HepG2 (cell line): ENCODE measurements around the gene KIFC1. TPM values are rescaled to one million over a fixed set of nuclear protein-coding genes. Genes with fewer than 3 reads are reported as not detected.

Source experiments
- AGO2 ChIP-seq: fragments of 200-400 bp; formaldehyde crosslinking; optimal IDR thresholded peaks from 2 replicates; pipeline ENCODE3; 2017; ENCODE audit warnings: mild to moderate bottlenecking, low read depth, low read length, moderate library complexity
- AHDC1 ChIP-seq: sonication (generic); formaldehyde crosslinking; IDR thresholded peaks from 2 replicates; pipeline ENCODE4 v1.5.1; 2020; ENCODE audit warnings: mild to moderate bottlenecking, missing genetic modification reagents, borderline replicate concordance
- BORCS8-MEF2B ChIP-seq: sonication (generic); formaldehyde crosslinking; IDR thresholded peaks from 2 replicates; pipeline ENCODE4 v1.8.0; 2022; ENCODE audit warnings: mild to moderate bottlenecking, missing genetic modification reagents
- ETV5 ChIP-seq: IDR thresholded peaks from 2 replicates; pipeline ENCODE4 v1.6.1; 2018; ENCODE audit warnings: missing biosample characterization, missing genetic modification reagents, inconsistent platforms, borderline replicate concordance
- HHEX ChIP-seq: IDR thresholded peaks from 2 replicates; pipeline ENCODE4 v1.6.1; 2016; ENCODE audit warnings: control low read depth
- HNRNPH1 ChIP-seq: fragments of 200-400 bp; formaldehyde crosslinking; optimal IDR thresholded peaks from 2 replicates; pipeline ENCODE3; 2017; ENCODE audit warnings: mild to moderate bottlenecking, low read depth, low read length
- HNRNPK ChIP-seq: fragments of 200-400 bp; formaldehyde crosslinking; IDR thresholded peaks from 2 replicates; pipeline ENCODE4 v1.6.1; 2018; ENCODE audit warnings: low read length, low read depth, moderate library complexity, mild to moderate bottlenecking; ENCODE audit not compliant: poor library complexity, severe bottlenecking
- IRF9 ChIP-seq: sonication (generic); formaldehyde crosslinking; IDR thresholded peaks from 2 replicates; pipeline ENCODE4 v1.8.0; 2022; ENCODE audit warnings: missing genetic modification reagents, mild to moderate bottlenecking, borderline replicate concordance
- KDM1A ChIP-seq: IDR thresholded peaks from 2 replicates; pipeline ENCODE4 v1.6.1; 2016; ENCODE audit warnings: missing compliant biosample characterization
- MNT ChIP-seq: fragments of 450-650 bp; IDR thresholded peaks from 2 replicates; pipeline ENCODE4 v1.6.1; 2016
- RCOR2 ChIP-seq: IDR thresholded peaks from 2 replicates; pipeline ENCODE4 v1.6.1; 2016; ENCODE audit warnings: missing biosample characterization, missing genetic modification reagents
- RFX5 ChIP-seq: IDR thresholded peaks from 2 replicates; pipeline ENCODE4 v1.6.1; 2011; ENCODE audit warnings: low read depth, low read length, improper control_type of control experiment
- TFDP1 ChIP-seq: IDR thresholded peaks from 2 replicates; pipeline ENCODE4 v1.6.1; 2016; ENCODE audit warnings: missing compliant biosample characterization, missing genetic modification reagents, borderline replicate concordance
- ZBTB7B ChIP-seq: sonication (generic); formaldehyde crosslinking; IDR thresholded peaks from 2 replicates; pipeline ENCODE4 v1.4.0; 2020; ENCODE audit warnings: missing genetic modification reagents
- ZBTB8A ChIP-seq: sonication (generic); formaldehyde crosslinking; IDR thresholded peaks from 2 replicates; pipeline ENCODE4 v1.4.0; 2020; ENCODE audit warnings: mild to moderate bottlenecking, low read depth, missing genetic modification reagents, borderline replicate concordance
- ZFP41 ChIP-seq: sonication (generic); formaldehyde crosslinking; IDR thresholded peaks from 2 replicates; pipeline ENCODE4 v1.4.0; 2020; ENCODE audit warnings: mild to moderate bottlenecking, missing genetic modification reagents, borderline replicate concordance
- ZNF432 ChIP-seq: sonication (generic); formaldehyde crosslinking; IDR thresholded peaks from 2 replicates; pipeline ENCODE4 v1.5.0; 2020; ENCODE audit warnings: missing genetic modification reagents, mild to moderate bottlenecking, borderline replicate concordance
- ZNF546 ChIP-seq: sonication (generic); formaldehyde crosslinking; conservative IDR thresholded peaks from 2 replicates; pipeline ENCODE4 v1.8.1; 2023; ENCODE audit warnings: mild to moderate bottlenecking, missing genetic modification reagents
- ZNF564 ChIP-seq: sonication (generic); formaldehyde crosslinking; IDR thresholded peaks from 2 replicates; pipeline ENCODE4 v1.8.1; 2023; ENCODE audit warnings: mild to moderate bottlenecking, missing genetic modification reagents
- ZNF720 ChIP-seq: sonication (generic); formaldehyde crosslinking; IDR thresholded peaks from 2 replicates; pipeline ENCODE4 v1.4.0; 2020; ENCODE audit warnings: missing genetic modification reagents
- polyA plus RNA-seq, 8 experiments: library from polyadenylated mRNA; depleted of rRNA in 3 of 8; stranded (reverse) in 7 of 8; unstranded in 1 of 8; fragments of >200 nt; fragmentation: Illumina TruSeq in 4 of 8; extraction: Trizol in 4 of 8; gene quantifications; 2 replicates each; pipeline versions ENCODE4 v1.2.1 to v1.2.3, GENCODE V29; 2011 to 2016; ENCODE audit warnings: low read depth in 4 of 8, missing spikeins in 1 of 8, mixed read lengths in 1 of 8; ENCODE audit not compliant: insufficient read depth in 1 of 8
- total RNA-seq, 5 experiments: library from RNA; depleted of rRNA; stranded (reverse); fragments of >200 nt; fragmentation: Illumina TruSeq; extraction: Trizol; gene quantifications; 2 replicates each; pipeline ENCODE4 v1.2.3, GENCODE V29; 2016; ENCODE audit warnings: low read depth in 1 of 5

Gene KIFC1
- total and polyA plus RNA-seq, 2 of the 13 experiments (the other 11 are each of a cell fraction or from before 2014, with no cell fraction given), result 25.0 to 45.5 TPM

- no peak for TF ChIP-seq MNT
- no peak for TF ChIP-seq ZFP41 (CRISPR knock-in tag)
- TF ChIP-seq KDM1A (CRISPR knock-in tag), result no peak
- TF ChIP-seq AHDC1 (CRISPR knock-in tag), result no peak
- 0 out of 2 replicates have a peak, but pooled peaks have one; percentile 21 for TF ChIP-seq ZNF546 (CRISPR knock-in tag)
- TF ChIP-seq ETV5 (CRISPR knock-in tag), result 0 out of 2 replicates have a peak, but pooled peaks have one; percentile 8
- no peak for TF ChIP-seq ZNF564 (CRISPR knock-in tag)
- TF ChIP-seq HNRNPK, result peak; percentile 82
- peak; percentile 18 for TF ChIP-seq ZBTB7B (CRISPR knock-in tag)
- peak; percentile 22; the same call in 1 of the 2 replicates for TF ChIP-seq TFDP1 (CRISPR knock-in tag)
- TF ChIP-seq IRF9 (CRISPR knock-in tag), result peak; percentile 34; the same call in 1 of the 2 replicates
- TF ChIP-seq ZBTB8A (CRISPR knock-in tag), result no peak
- TF ChIP-seq ZNF432 (CRISPR knock-in tag), result no peak
- TF ChIP-seq RFX5, result no peak
- no peak for TF ChIP-seq RCOR2
- no peak for TF ChIP-seq ZNF720 (CRISPR knock-in tag)
- no peak for TF ChIP-seq HHEX
- no peak for TF ChIP-seq HNRNPH1
- no peak for TF ChIP-seq AGO2
- 0 out of 2 replicates have a peak, but pooled peaks have one; percentile 40 for TF ChIP-seq BORCS8-MEF2B
Observed at GRCh38 chr6:33410711-33411631, 19.3 kb downstream of the KIFC1 start, which contains the start of gene PHF1 (continued).
